ENCODE results near the gene C1orf141.

Gene C1orf141

DNA sequence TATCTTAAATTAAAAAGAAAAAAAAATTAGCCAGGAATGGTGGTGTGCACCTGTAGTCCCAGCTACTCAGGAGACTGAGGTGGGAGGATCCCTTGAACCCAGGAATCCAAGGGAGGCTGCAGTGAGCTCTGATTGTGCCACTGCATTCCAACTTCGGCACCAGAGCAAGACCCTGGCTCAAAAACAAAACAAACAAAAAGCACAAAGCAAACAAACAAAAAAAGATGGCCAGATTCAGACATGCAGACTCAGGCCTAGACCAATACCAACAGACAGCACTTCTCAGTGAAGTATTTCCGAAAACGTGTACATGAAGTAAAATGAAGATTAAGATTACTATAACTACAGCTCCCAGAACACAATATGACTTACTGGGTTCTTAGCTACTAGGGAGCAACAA, 91.4 kb downstream of the C1orf141 start:
- no peak for DNase-seq
- intact Hi-C loops (cut with DNase I), result no loop called here
